GM21717 (cell line): ENCODE measurements around the gene SEC61A1.

Source experiments
- ATAC-seq: cut with Tn5 transposase; IDR thresholded peaks from one replicate; pipeline ENCODE4 v1.9.1; 2021; ENCODE audit warnings: mild to moderate bottlenecking, moderate library complexity; ENCODE audit not compliant: unreplicated experiment

SEC61A1 gene

DNA sequence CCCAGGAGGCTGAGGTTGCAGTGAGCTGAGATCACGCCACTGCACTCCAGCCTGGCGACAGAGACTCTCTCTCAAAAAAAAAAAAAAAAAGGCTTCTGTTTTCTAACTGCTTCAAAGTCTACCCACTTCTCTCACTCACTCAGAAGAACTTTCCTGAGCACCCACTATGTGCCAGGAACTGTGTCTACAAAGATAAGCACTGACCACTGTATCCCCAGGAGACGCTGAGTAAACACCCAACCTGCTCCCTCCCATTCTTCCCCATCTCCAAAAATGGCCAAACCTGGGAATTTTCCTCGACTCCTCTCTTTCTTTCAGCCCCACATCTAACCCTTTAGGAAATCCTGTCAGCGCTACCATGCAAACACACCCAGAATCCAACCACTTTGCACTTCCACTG, 58.9 kb downstream of the SEC61A1 start:
- ATAC-seq, result no peak

GRCh38 chr3:128112357-128112968, 60.2 kb downstream of the SEC61A1 start:
- ATAC-seq, result no peak

- ATAC-seq, result no peak
Observed at GRCh38 chr3:128113817-128114794, 61.9 kb downstream of the SEC61A1 start.
